HG03159 (cell line): ENCODE measurements around the gene TMEM51.

Experiments
- ATAC-seq: cut with Tn5 transposase; IDR thresholded peaks from one replicate; pipeline ENCODE4 v1.9.1; 2021; ENCODE audit warnings: mild to moderate bottlenecking, moderate library complexity; ENCODE audit not compliant: unreplicated experiment

TMEM51 gene

DNA sequence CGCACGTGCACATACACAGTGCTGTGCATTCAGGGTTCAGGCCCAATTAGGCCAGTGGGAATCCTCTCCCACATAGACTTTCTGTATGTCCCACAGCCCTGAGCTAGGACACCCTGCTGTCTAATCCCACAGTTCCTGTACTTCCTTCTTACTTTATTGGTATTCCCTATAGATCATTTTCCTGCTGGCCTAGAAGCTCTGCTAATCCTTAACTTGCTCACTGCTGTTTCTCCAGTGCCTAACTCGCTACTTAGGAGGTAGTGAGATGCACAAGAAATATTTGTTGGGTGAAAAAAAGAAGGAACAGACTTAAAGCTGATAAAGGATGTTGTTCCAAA lies 59.4 kb downstream of the TMEM51 start:
- no peak for ATAC-seq

DNA sequence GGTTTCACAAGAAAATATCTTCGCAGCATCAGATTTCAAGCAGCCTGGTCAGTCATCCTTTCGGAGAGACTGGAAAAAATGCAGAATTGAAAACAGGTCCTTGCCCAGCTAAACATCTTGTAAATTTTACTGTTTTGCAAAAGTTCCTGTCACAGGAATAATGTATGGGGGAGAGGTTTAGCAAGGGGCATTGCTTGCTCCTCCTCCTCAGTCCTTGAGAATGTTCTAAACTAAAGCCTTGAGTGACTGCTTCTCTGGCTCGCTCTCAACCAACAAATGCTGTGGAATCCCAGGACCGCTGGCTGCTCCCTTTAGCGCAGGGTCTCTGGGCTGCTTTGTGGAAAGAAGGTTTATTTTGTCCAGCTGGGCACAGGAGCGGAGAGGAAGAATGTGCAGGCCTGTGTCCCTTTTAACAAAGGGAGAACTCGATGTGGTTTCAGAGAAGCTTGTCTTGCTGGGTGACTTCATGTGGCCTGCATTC lies 59.8 kb downstream of the TMEM51 start:
- ATAC-seq: no peak

DNA sequence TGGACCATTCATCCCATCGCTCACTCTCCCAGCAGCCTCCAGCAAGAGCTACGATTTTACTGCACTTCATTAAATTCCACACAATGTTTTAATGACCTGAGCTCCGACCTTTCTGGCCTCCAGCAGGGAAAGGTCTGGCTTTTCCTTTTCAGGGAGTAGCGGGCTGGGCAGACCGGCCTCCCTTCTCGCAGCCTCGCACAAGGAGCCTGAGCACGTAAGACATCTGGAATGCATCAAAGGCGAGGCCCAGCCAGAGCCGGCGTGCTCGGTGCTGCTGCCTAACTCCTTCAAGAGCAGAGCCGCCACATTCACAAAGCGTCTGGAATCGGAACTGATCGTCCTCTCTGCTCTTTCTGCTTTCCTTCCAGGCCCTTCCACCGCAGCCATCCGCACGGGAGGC lies 61.0 kb downstream of the TMEM51 start:
- ATAC-seq: no peak

DNA sequence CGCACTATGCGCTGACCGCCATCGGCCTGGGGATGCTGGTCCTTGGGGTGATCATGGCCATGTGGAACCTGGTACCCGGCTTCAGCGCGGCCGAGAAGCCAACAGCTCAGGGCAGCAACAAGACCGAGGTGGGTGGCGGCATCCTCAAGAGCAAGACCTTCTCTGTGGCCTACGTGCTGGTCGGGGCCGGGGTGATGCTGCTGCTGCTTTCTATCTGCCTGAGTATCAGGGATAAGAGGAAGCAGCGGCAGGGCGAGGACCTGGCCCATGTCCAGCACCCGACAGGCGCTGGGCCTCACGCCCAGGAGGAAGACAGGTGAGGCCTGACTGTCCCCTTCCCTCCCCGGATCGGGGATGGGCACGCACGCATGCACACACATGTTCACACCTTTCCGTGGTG lies 61.6 kb downstream of the TMEM51 start:
- ATAC-seq: no peak

DNA sequence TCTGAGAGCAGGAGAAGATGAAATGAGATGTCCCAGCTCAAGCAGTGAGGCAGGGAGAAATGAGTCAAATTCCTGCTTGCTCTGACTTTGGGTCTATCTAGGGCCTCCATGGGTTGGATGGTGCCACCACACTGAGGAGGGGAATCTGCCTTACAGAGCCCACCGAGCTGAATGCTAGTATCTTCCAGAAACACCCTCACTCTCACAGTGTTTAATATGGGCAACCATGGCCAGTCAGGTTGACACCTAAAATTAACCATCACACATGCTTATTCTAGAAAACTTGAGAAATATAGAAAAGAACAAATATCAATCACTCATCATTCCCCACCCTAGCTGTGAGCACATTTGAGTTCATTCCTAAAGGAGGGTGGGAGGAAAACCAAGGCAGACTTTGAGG lies 64.1 kb downstream of the TMEM51 start:
- ATAC-seq: no peak

DNA sequence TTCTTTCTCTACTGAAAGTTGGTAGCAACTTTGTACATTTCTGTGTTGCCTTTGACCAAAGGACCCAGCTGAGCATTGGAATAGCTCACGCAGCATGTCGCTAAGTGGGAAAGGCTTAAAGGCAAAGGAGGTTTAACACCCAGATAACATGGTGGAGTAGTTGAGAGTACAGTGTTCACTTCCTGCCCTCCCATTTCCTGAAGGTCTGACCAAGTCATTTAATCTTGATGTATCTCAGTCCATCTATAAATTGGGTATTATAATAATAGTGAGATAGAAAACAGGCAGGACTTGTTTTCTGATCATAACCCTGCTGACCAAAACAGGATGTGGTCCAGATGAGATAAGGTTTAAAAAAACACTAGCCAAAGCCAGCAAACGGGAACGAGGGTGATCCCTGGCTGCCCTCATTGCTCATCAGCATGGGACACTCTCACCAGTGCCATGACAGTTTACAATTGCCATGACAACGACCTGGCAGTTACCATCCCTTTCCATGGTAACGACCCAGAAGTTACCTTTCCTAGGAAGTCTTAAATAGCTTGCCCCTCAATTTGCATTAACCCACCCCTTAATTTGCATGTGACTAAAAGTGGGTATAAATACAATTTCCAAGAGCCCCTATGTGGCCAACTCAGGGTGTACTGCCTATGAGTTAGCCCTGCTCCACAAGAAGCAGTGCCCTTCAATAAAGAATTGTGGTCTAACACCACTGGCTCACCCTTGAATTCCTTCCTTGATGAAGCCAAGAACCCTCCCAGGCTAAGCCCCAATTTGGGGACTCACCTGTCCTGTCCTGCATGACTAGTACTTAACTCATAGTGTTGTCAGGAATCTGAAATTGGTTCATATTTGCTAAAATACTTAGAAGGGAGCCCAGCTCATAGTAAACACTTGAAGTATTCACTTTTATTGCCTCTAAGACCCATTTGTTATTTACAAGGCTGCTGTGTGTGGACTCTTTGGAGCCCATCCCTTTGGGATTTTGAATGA lies 65.0 kb downstream of the TMEM51 start:
- ATAC-seq: no peak

DNA sequence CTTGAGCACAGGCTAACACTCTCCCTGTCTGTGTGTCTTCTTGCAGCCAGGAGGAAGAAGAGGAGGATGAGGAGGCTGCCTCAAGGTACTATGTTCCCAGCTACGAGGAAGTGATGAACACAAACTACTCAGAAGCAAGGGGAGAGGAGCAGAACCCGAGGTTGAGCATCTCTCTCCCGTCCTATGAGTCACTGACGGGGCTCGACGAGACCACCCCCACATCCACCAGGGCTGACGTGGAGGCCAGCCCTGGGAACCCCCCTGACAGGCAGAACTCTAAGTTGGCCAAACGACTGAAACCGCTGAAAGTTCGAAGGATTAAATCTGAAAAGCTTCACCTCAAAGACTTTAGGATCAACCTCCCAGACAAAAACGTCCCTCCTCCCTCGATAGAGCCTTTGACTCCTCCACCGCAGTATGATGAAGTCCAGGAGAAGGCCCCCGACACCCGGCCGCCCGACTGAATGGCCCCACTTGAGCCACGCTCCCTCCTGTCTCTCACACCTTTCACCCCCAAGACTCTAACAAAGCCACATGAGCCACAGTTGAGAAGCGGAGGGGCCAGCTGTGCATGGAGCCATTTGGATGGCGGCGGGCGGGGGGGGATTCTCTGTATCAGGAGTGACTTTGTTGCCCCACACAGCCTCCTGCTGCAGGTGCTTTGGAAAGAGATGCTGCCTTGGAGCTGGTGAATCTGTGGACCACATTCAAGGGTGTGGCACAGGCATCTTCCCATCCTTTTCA lies 65.9 kb downstream of the TMEM51 start:
- ATAC-seq: no peak

DNA sequence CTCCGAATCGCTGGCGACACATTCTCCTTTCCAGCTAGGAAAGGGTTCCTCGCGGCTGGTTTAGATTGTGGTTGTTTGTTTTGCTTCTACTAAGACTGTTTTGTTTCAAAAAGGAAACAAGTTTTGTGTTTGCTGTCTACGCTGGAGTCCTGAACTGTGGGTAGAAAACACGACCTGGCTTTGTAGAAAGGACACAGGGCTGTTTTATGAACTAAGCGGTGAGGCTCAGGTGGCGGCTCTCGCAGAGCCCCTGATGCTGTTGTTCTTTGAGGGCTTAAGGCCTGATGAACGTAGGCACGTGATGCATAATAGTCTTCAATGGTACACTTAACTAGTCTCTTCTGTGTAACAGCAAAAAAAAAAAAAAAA lies 66.5 kb downstream of the TMEM51 start:
- ATAC-seq: no peak

DNA sequence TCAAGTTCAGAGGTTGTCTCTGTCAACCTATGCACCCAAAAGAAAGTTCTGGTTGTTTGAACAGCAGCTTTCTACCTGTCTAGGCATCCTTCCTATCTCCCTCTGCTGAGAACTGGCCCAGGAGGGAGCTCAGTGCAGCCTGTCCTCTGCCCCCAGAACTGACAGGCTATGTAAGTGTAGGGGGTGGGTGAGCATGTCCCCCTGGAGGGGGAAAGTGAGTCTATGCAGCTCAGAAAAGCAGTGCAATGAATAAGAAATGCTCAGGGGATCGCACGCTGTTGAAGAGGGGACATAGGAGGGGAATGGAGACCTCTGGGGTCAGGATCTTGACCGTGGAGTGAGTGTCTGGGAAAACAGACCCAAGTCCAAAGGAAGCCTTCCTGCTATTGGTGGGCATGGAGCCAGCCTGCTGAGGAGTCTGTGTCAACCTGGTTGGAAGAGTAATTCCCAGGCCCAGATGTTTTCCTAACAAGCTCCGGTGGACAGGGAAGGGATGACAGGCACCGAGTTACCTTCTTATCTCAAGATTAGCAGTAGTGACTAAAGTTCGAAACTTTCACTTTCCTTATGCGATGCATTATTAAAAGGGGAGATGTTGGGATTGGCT lies 67.4 kb downstream of the TMEM51 start:
- no peak for ATAC-seq

DNA sequence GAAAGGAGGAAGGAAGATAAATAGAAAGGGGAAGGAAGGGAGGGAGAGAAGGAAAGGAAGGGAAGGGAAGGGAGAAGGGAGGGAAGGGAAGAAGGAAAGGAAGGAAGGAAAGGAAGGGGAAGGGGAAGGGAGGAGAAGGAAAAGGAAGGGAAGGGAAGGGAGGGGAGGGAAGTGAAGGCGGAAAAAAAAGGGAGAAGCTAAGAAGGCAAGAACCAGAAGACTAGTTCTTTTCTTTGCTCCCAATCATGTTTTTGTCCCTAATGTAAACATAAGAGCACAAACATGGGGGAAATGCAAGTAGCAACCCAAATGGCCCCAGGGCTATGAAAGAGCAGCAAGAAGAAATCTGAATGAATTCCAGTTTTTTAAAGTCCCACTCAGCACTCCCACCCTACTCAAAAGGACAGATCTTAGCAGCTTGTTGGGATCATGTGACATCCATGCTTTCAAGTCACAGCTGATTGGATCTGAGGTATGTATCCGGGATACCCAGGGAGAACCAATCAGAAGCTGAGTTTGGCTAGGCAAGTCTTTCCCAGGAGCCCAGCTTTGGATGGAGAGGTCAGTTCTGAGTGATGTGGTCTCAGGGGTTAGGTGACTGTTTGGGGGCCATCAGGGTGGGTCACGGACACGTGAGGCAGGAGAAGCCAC lies 69.2 kb downstream of the TMEM51 start:
- ATAC-seq: no peak

DNA sequence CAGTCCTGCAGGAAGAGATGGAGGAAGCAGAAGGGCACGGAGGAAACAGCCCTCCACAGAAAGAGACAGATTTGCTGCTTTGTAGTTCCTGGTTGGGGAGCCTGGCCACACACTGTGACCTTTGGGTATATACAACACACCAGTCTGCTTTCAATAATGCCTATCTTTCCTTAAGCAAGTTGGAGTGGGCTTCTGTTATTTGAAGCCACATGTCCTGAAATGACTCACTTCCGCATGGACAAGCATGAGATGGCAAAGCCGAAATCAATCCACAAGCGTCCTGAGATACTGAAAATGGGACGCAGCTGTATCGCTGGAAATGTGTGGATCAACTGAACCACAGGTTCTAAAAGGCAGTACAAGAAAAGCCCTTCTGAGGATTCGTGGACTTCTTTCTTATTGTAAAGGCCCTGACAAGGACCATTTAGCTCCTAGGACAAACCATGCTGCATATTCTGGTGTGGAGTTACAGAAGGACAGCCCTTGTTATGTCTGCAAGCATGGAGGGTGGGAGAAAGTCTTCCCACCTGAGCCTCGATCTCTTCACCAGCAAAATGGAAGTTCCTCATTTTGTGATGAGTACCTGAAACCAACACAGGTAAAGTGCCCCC lies 70.8 kb downstream of the TMEM51 start:
- ATAC-seq: no peak

DNA sequence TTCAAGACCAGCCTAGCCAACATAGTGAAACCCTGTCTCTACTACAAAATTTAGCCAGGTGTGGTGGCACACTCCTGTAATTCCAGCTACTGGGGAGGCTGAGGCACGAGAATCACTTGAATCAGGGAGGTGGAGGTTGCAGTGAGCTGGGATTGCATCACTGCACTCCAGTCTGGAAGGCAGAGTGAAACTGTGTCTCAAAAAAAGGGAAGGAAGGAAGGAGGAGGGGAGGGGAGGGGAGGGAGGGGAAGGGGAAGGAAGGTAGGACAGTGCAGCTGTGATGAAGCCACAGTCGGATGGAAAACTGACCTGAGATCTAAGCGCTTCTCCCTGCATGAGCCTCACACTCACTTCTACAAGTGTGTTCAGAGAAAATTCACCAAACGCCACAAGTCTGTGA lies 71.4 kb downstream of the TMEM51 start:
- ATAC-seq: no peak

DNA sequence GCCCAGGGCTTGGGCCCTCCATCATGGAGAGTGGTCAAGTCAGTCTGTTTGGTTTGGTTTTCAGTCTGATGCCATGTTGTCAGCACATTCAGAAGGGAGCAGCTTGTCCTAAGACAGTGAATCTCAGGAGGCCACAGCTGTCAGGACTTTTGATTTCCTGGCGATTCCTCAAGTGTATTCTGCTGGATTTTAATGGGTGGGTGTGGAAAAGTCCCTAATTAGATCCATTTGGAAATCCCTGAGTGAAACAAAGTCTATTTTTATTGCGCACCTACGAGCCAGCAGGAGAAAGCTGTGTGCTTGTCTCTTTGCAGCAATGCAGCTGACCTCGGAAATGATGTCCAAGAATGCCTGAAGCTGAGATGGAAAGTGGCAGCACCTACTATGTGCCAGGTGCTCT lies 71.9 kb downstream of the TMEM51 start:
- no peak for ATAC-seq

DNA sequence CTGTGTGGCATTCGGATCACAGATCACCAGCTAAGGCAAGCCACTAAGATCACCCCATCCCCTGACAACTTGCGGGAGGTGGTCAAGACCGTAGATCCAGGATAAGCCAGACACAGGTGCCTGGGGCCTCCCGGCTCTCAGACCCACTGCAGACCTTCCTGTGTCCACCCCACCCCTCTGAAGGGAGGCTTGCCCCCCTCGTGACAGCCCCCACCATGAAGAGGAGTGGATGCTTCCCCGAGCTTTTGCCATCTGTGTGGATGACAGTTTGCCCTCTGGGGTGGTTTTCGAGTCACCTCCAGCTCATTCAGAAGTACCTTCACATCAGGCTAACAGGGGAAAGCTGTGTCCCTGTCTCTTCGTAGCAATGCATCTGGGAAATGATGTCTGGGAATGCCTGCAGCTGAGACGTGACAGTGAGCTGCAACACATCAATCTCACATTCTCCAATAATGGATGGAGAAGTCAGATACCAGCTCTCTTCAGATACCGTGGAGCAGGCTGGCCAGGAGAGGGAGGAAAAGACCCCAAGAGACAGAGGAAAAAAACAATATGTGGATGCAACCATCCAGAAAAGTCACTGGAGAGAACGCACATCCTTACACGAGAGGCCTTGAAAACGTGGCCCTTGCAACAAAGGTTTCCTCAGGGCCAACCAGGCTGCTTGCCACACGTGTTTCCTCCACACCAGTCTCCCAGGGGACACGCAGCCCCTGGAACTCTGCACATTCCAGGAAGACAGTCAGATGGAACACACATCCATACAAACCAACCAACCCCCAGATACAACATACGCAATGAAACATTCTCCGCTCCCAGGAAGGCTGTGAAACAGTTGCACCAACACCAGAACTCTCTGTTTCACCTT lies 73.1 kb downstream of the TMEM51 start:
- ATAC-seq: no peak

DNA sequence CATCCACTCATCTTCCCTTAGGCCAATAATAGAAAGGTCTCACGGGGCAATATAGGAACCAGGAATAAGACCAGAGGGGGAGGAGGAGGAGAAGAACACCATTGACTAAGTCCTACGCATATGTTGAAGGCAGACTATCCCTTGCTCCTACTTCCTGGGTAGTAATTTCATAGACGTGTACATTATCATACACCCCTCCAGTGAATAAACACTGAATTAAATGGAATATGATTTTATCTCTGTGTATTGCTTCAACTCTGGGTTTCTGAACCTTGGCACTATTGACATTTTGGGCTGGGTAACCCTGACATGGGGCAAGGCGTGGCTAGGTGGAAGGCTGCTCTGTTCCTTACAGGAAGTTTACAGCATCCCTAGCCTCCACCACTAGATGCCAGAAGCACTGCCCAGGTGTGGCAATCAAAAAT lies 76.2 kb downstream of the TMEM51 start:
- no peak for ATAC-seq

DNA sequence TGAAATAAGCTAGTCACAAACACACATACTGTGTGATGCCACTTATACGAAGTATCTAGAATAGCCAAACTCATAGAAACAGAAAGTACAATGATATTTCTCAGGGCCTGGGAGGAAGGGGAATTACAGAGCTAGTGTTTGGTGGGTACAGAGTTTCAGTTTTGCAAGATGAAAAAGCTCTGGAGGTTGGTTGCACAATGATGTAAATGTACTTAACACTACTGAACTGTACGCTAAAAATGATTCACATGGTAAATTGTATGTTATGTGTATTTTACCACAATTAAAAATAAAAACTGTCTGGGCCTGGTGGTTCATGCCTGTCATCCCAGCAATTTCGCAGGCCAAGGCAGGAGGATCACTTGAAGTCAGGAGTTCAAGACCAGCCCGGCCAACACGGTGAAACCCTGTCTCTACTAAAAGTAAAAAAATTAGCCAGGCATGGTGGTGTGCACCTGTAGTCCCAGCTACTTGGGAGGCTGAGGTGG lies 78.2 kb downstream of the TMEM51 start:
- peak; percentile 73 for ATAC-seq

DNA sequence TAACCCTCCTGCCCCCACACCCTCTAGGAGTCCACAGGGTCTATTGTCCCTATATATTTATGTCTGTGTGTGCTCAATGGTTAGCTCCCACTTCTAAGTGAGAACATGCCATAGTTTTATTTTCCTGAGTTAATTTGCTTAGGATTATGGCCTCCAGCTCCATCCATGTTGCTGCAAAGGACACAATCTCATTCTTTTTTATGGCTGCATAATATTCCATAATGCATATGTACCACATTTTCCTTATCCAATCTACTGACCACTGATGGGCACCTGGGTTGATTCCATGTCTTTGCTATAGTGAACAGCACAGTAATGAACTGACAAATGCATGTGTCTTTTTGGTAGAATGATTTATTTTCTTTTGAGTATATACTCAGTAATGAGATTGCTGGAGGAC lies 80.1 kb downstream of the TMEM51 start:
- no peak for ATAC-seq

DNA sequence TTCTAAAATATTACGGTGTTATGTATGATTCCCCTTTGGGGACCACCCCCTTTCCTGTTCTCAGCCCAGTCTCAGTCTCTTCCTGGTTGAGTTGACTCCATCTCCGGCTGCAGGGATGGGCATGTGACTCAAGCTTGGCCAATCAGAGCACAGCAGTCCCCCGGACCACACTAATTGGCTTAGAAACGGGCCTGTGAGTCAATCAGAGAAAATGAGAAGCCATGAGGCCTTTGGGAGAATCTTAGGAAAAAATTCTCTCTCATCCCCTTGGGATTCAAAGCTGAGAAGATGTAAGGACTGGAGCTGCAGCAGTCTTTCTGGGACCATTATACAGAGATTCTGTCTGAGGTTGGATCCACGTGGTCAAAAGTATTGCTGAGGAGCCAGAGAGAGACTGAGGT lies 82.8 kb downstream of the TMEM51 start:
- ATAC-seq: no peak

DNA sequence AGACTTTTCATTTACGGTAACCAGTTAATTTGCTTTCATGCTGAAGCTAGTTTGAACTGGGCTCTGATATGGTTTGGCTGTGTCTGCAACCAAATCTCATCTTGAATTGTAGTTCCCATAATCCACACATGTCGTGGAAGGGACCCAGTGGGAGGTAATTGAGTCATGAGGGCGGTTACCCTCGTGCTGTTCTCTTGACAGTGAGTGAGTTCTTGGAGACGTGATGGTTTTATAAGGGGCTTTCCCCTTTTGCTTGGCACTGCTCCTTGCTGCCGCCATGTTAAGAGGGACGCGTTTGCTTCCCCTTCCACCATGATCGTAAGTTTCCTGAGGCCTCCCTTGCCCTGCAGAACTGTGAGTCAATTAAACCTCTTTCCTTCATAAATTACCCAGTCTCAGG lies 83.2 kb downstream of the TMEM51 start:
- ATAC-seq: no peak

DNA sequence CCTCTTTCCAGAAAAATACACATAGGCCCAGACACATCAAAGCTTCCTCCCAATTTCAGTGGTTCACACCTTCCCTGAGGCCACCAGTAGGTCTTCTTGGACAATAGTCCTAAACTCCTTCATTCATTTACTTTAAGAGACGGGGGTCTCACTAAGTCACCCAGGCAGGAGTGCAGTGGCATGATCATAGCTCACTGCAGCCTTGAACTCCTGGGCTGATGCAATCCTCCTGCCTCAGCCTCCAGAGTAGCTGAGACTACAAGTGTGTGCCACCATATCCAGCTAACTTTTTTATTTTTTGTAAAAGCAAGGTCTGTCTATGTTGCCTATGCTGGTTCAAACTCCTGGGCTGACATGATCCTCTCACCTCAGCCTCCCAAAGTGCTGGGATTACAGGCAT lies 85.2 kb downstream of the TMEM51 start:
- no peak for ATAC-seq
